A673 (cell line): ENCODE results near the gene BRCA2. TPM values are rescaled to one million over a fixed set of nuclear protein-coding genes. Genes with fewer than 3 reads are reported as not detected.

Experiments
- BruUV-seq: library from RNA; stranded (reverse); fragments of 400-500 nt; replicated peaks from 2 replicates; lab custom pipeline; 2021; lab: Mats Ljungman, UMichigan
- CTCF ChIA-PET: fragments of 300-600 bp; sonication (Branson Sonifier 250); formaldehyde crosslinking; loops from one replicate; lab custom pipeline; 2022; ENCODE audit warnings: antibody characterized with exemption; lab: Charles Lee
- POLR2A ChIA-PET: fragments of 300-600 bp; sonication (Branson Sonifier 250); formaldehyde crosslinking; loops from one replicate; lab custom pipeline; 2022; ENCODE audit warnings: antibody characterized with exemption; ENCODE audit not compliant: low non-redundant PET; lab: Charles Lee
- DNase-seq: peaks from one replicate; pipeline ENCODE4 v3.0.0-alpha.2; 2015; ENCODE audit warnings: low spot score
- H3K27ac ChIP-seq: fragments of 200-600 bp; sonication (generic); 2 replicates; pipeline ENCODE4 v1.5.1; 2016; ENCODE audit warnings: mixed run types, low read depth, mild to moderate bottlenecking, mixed read lengths, antibody characterized with exemption, low read length; ENCODE audit not compliant: poor library complexity, severe bottlenecking
- H3K27me3 ChIP-seq: fragments of 200-600 bp; sonication (generic); replicated peaks from 2 replicates; pipeline ENCODE4 v1.6.1; 2017; ENCODE audit warnings: mixed run types, low read depth, mild to moderate bottlenecking, mixed read lengths, antibody characterized with exemption, low read length; ENCODE audit not compliant: insufficient read depth, poor library complexity
- H3K36me3 ChIP-seq: fragments of 200-600 bp; sonication (generic); 2 replicates; pipeline ENCODE4 v1.6.1; 2016; ENCODE audit warnings: mixed run types, mild to moderate bottlenecking, mixed read lengths, antibody characterized with exemption, low read length; ENCODE audit not compliant: insufficient read depth, poor library complexity, severe bottlenecking
- H3K4me1 ChIP-seq: fragments of 200-600 bp; sonication (generic); 2 replicates; pipeline ENCODE4 v1.6.1; 2017; ENCODE audit warnings: mixed run types, mild to moderate bottlenecking, mixed read lengths, antibody characterized with exemption, low read length; ENCODE audit not compliant: insufficient read depth, poor library complexity, severe bottlenecking
- H3K4me3 ChIP-seq: fragments of 200-600 bp; sonication (generic); 2 replicates; pipeline ENCODE4 v1.5.1; 2016; ENCODE audit warnings: low read depth, mixed run types, mild to moderate bottlenecking, mixed read lengths, low read length; ENCODE audit not compliant: poor library complexity, severe bottlenecking
- H3K9me3 ChIP-seq: fragments of 200-600 bp; sonication (generic); 2 replicates; pipeline ENCODE4 v1.6.1; 2016; ENCODE audit warnings: mixed run types, low read depth, mild to moderate bottlenecking, mixed read lengths, antibody characterized with exemption, low read length; ENCODE audit not compliant: poor library complexity, severe bottlenecking
- CTCF ChIP-seq: fragments of 300-800, 200-600 bp; sonication (generic); conservative IDR thresholded peaks from 2 replicates; pipeline ENCODE4 v1.5.1; 2017; ENCODE audit warnings: low read depth, mild to moderate bottlenecking, antibody characterized with exemption, low read length, moderate library complexity, mixed read lengths
- EZH2 ChIP-seq: fragments of 200-600 bp; sonication (generic); IDR thresholded peaks from 2 replicates; pipeline ENCODE4 v1.6.1; 2017; ENCODE audit warnings: borderline replicate concordance, low read depth, mild to moderate bottlenecking, mixed read lengths, antibody characterized with exemption, low read length; ENCODE audit not compliant: poor library complexity, severe bottlenecking
- intact Hi-C: fragments of 100-400 bp; cut with micrococcal nuclease; formaldehyde crosslinking; loops from one replicate; pipeline ENCODE4 v1.10.0; 2022; ENCODE audit not compliant: unreplicated experiment
- total RNA-seq: library from RNA; stranded (reverse); gene quantifications from 2 replicates; pipeline ENCODE4 v1.2.3, GENCODE V29; 2021

BRCA2 gene
- total RNA-seq, 1 experiment from 2014 or later: 35.9 TPM

DNA sequence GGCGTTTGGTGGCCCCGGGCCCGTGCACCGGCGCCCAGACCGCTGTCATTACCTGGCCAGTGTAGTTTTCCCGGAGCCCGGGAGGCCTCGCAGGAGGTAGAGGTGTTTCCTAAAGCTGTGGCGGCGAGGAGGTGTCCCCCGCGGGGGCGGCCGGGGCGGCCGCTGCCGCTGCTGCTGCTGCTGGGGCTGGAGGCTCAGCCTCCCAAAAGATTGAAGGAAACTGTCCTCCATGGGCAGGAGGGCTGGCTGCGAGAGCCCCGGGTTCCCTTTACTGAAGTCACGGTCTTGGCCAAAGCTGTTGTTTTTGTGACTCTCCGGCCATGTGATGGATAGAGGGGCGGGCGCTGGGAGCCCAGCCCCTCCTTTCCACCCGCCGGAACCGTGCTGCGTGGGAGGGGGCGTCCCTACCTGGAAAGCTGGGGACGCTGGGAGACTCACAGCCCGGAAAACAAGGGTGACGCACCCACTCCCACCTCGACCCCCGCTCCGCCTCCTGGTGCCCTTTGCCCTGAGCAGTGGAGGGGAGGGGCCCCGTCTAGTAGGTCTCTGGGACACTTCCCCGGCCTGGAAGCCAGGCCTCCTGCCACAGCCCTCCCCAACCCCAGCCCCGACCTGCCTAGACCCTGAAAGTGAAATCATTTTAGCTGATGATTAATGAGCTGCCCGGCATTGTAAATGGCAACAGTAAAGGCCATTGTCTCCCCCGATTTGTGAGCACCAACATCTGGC is 112.7 kb downstream of the BRCA2 start, which contains the start of gene N4BP2L1:
Gene N4BP2L1 (minus strand): TSS at position 279 of the 729 bp plus-strand sequence. CDS start 48 bp downstream, at position 231.
- peaks cover 10% of the 10 kb centered on the region for H3K4me1 ChIP-seq
- BruUV-seq: no TSS peak
- CTCF ChIA-PET: no interaction called here
- TF ChIP-seq EZH2 (no peak), CTCF (no peak)
- H3K27ac ChIP-seq: peak within 1 kb of the TSS; percentile 43
- no peaks in the 10 kb centered on the region for H3K27me3 ChIP-seq
- intact Hi-C loops: no loop called here
- H3K4me3 ChIP-seq: peak within 1 kb of the TSS; percentile 82
- POLR2A ChIA-PET: interaction anchor here (0.7 kb wide), 1 partner anchor 39 kb away, joined by 4 read pairs; no protein-coding TSS in a partner anchor
- DNase-seq: peak; percentile 18
- H3K9me3 ChIP-seq: no peaks in the 10 kb centered on the region
- H3K36me3 ChIP-seq: no peaks in the 10 kb centered on the region

GRCh38 chr13:32428581-32429432 is 113.5 kb downstream of the BRCA2 start:
- no TSS peak for BruUV-seq
- no peak for DNase-seq
- Histone ChIP-seq H3K4me1 (peaks cover 10% of the 10 kb centered on the region), H3K36me3 (no peaks in the 10 kb centered on the region), H3K27ac (no peak overlapping the region), H3K4me3 (peak overlapping the region; percentile 82), H3K9me3 (no peaks in the 10 kb centered on the region), H3K27me3 (no peaks in the 10 kb centered on the region)
- TF ChIP-seq EZH2 (no peak), CTCF (no peak)
- ChIA-PET CTCF (no interaction called here), POLR2A (interaction anchor here (0.7 kb wide), 1 partner anchor 39 kb away, joined by 4 read pairs; no protein-coding TSS in a partner anchor)
- intact Hi-C loops: no loop called here

- no peak overlapping the region for H3K4me3 ChIP-seq
- ChIA-PET POLR2A (no interaction called here), CTCF (no interaction called here)
- intact Hi-C loops: no loop called here
- H3K9me3 ChIP-seq: no peaks in the 10 kb centered on the region
- no peaks in the 10 kb centered on the region for H3K27me3 ChIP-seq
- no peak for DNase-seq
- no peak for TF ChIP-seq EZH2
- TF ChIP-seq CTCF: no peak
- no peaks in the 10 kb centered on the region for H3K36me3 ChIP-seq
- no peak overlapping the region for H3K27ac ChIP-seq
- BruUV-seq: no TSS peak
- H3K4me1 ChIP-seq: peaks cover 10% of the 10 kb centered on the region
These were observed 114.2 kb downstream of the BRCA2 start for GRCh38 chr13:32429433-32429909.
